Upper lobe of right lung (tissue), 1 donor: ENCODE results near the gene BTK. TPM values are rescaled to one million over a fixed set of nuclear protein-coding genes. Genes with fewer than 3 reads are reported as not detected.
A peak's percentile ranks its signal among the peaks of the same experiment; 100 is the strongest.

Source experiments
- ATAC-seq: fragments of 200-7000 bp; cut with Tn5 transposase; one replicate; pipeline ENCODE4 v1.9.1; 2020; ENCODE audit warnings: mild to moderate bottlenecking, moderate library complexity
- DNase-seq: peaks from one replicate; pipeline ENCODE4 v3.0.0-alpha.2; 2020
- H3K27ac ChIP-seq: fragments of 200-600 bp; one replicate; pipeline ENCODE4 v1.8.0; 2022
- H3K27me3 ChIP-seq: fragments of 200-600 bp; one replicate; pipeline ENCODE4 v1.8.0; 2022; ENCODE audit warnings: mild to moderate bottlenecking
- H3K36me3 ChIP-seq: fragments of 200-600 bp; one replicate; pipeline ENCODE4 v1.8.0; 2022
- H3K4me1 ChIP-seq: fragments of 200-600 bp; one replicate; pipeline ENCODE4 v1.8.0; 2022
- H3K4me3 ChIP-seq: fragments of 200-600 bp; one replicate; pipeline ENCODE4 v1.8.0; 2022; ENCODE audit warnings: mild to moderate bottlenecking
- H3K9me3 ChIP-seq: fragments of 200-600 bp; one replicate; pipeline ENCODE4 v1.8.0; 2022
- CTCF ChIP-seq: fragments of 200-600 bp; IDR thresholded peaks from one replicate; pipeline ENCODE4 v1.8.0; 2022; ENCODE audit warnings: antibody characterized with exemption
- intact Hi-C: fragments of 100-400 bp; cut with DNase I; formaldehyde crosslinking; loops from one replicate; pipeline ENCODE4 v1.11.0; 2022
- total RNA-seq: library from RNA; stranded (reverse); fragmentation: NEBNext Ultra II Directional; extraction: Animal tissue kit (Norgen Biotek cat#: 25700); gene quantifications from one replicate; pipeline ENCODE4 v1.2.1, GENCODE V29; 2021
- donor health status: DM: no; HTN: yes; CAD: no; lungs with severe emphysema.

BTK gene
- total RNA-seq, 1 donor from 2014 or later, result 34.1 TPM

GRCh38 chrX:101417981-101418841 is 32.2 kb upstream of the BTK start:
- ATAC-seq, result peak; percentile 90
- no peaks in the 10 kb centered on the region for H3K36me3 ChIP-seq

GRCh38 chrX:101417190-101417589 is 31.2 kb upstream of the BTK start:
- ATAC-seq (no peak), DNase-seq (no peak)
- H3K27ac ChIP-seq, result peak overlapping the region; percentile 94
- H3K4me1 ChIP-seq, result no peaks in the 10 kb centered on the region
- no peaks in the 10 kb centered on the region for H3K9me3 ChIP-seq
- no peak for TF ChIP-seq CTCF
- intact Hi-C loops, result no loop called here
- peak overlapping the region; percentile 61 for H3K4me3 ChIP-seq
- H3K27me3 ChIP-seq, result no peaks in the 10 kb centered on the region
- peaks cover 2% of the 10 kb centered on the region for H3K36me3 ChIP-seq

More at GRCh38 chrX:101417981-101418841, 32.2 kb upstream of the BTK start:
- Histone ChIP-seq H3K27me3 (no peaks in the 10 kb centered on the region), H3K9me3 (no peaks in the 10 kb centered on the region), H3K4me3 (peak overlapping the region; percentile 61), H3K27ac (peak overlapping the region; percentile 94), H3K4me1 (no peaks in the 10 kb centered on the region)
- TF ChIP-seq CTCF, result no peak
- DNase-seq, result peak; percentile 87
- intact Hi-C loops, result no loop called here

- Histone ChIP-seq H3K4me1 (no peaks in the 10 kb centered on the region), H3K27ac (no peak overlapping the region), H3K27me3 (no peaks in the 10 kb centered on the region), H3K9me3 (no peaks in the 10 kb centered on the region), H3K4me3 (no peak overlapping the region), H3K36me3 (peaks cover 4% of the 10 kb centered on the region)
- no peak for TF ChIP-seq CTCF
- no peak for DNase-seq
- no peak for ATAC-seq
- intact Hi-C loops, result no loop called here
These were observed 30.7 kb upstream of the BTK start for GRCh38 chrX:101416691-101417090.

- Histone ChIP-seq H3K27me3 (no peaks in the 10 kb centered on the region), H3K4me3 (no peak overlapping the region), H3K4me1 (peaks cover 4% of the 10 kb centered on the region), H3K27ac (peak overlapping the region; percentile 63), H3K36me3 (peaks cover 4% of the 10 kb centered on the region), H3K9me3 (no peaks in the 10 kb centered on the region)
- intact Hi-C loops, result no loop called here
- TF ChIP-seq CTCF, result peak; percentile 65
- DNase-seq (no peak), ATAC-seq (peak; percentile 73)
These were observed 29.5 kb upstream of the BTK start for GRCh38 chrX:101415180-101416145.

- DNase-seq (no peak), ATAC-seq (no peak)
- H3K4me3 ChIP-seq, result no peak overlapping the region
- H3K36me3 ChIP-seq, result peaks cover 4% of the 10 kb centered on the region
- H3K27me3 ChIP-seq, result no peaks in the 10 kb centered on the region
- intact Hi-C loops, result no loop called here
- H3K9me3 ChIP-seq, result no peaks in the 10 kb centered on the region
- no peak for TF ChIP-seq CTCF
- H3K27ac ChIP-seq, result no peak overlapping the region
- H3K4me1 ChIP-seq, result peaks cover 4% of the 10 kb centered on the region
These were observed 26.0 kb upstream of the BTK start for GRCh38 chrX:101411984-101412383.
